Measurements from ENCODE around the gene DENND1A. TPM values are rescaled to one million over a fixed set of nuclear protein-coding genes. Genes with fewer than 3 reads are reported as not detected.
"Not testable (repeated sequence)": the region's sequence is repeated elsewhere in the genome, so short reads cannot be mapped to it uniquely, and the experiment has no call there.

The DENND1A gene
- polyA plus RNA-seq, 2 donors, result 4.6 to 4.8 TPM

DNA sequence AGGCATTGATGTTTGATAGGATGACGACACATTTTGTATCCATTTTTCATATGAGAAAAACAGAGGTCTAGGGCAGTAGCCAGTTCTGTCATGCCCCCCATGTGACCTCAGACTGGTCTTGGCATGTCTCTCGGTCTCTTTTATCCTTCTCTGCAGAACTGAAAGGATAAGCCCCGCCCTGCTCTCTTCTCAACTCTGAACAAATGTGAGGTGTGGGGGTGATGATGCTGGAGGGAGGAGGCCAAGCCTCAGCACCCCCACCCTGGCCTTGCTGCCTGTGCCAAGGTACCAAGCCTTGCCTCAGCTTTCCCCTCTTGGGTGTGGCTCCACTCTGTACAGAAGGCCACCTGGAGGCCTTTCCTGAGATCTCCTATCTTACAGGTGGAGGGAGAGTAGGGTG, 593.5 kb downstream of the DENND1A start:
- peaks cover 9 to 26% of the 10 kb centered on the region in 2 donors for H3K4me1 ChIP-seq (ENCODE audit: control insufficient read depth in 2 of 2, insufficient read depth in 2 of 2, low read length in 1 of 2)
- WGBS, 2 donors, result 55 to 66% methylated on average over 3 of the region's 3 CpGs
- H3K27me3 ChIP-seq (ENCODE audit: control insufficient read depth in 1 of 2, insufficient read depth in 2 of 2, low read length in 2 of 2), result no peaks in the 10 kb centered on the region
- H3K36me3 ChIP-seq (ENCODE audit: control insufficient read depth in 2 of 2, insufficient read depth in 2 of 2, low read length in 1 of 2), result no peaks in the 10 kb centered on the region
- H3K27ac ChIP-seq (ENCODE audit: low read depth in 2 of 2, low read length in 1 of 2), result peak overlapping the region; percentile 78 to 98
- no peaks in the 10 kb centered on the region for H3K9me3 ChIP-seq (ENCODE audit: control insufficient read depth in 2 of 2, insufficient read depth in 1 of 2, low read depth in 1 of 2, low read length in 1 of 2)
- no peak overlapping the region for H3K4me3 ChIP-seq (ENCODE audit: low read depth in 1 of 2, low read length in 2 of 2)

DNA sequence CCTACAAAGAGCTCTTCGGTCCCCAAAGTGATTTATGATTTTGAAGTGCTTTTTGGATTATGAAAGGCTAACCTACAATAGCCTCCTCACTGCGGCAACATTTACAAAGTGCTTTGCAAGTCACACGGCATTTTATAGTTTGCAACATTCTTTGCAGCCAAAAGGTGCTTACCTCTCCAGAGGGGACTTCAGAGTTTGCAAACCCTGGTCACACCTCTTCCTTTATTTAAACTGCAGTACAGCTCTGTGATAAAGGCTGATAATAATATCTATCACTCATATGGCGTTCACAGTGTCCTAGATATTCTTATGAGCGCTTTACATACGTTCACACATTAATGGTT, 594.0 kb downstream of the DENND1A start:
- Histone ChIP-seq H3K27me3 (ENCODE audit: control insufficient read depth in 1 of 2, insufficient read depth in 2 of 2, low read length in 2 of 2) (no peaks in the 10 kb centered on the region), H3K9me3 (ENCODE audit: control insufficient read depth in 2 of 2, insufficient read depth in 1 of 2, low read depth in 1 of 2, low read length in 1 of 2) (no peaks in the 10 kb centered on the region), H3K4me1 (ENCODE audit: control insufficient read depth in 2 of 2, insufficient read depth in 2 of 2, low read length in 1 of 2) (peaks cover 9 to 26% of the 10 kb centered on the region in 2 donors), H3K36me3 (ENCODE audit: control insufficient read depth in 2 of 2, insufficient read depth in 2 of 2, low read length in 1 of 2) (no peaks in the 10 kb centered on the region), H3K4me3 (ENCODE audit: low read depth in 1 of 2, low read length in 2 of 2) (no peak overlapping the region), H3K27ac (ENCODE audit: low read depth in 2 of 2, low read length in 1 of 2) (peak overlapping the region; percentile 75 to 98)
- WGBS, 2 donors, result 43 to 55% methylated on average over 6 of the region's 6 CpGs

DNA sequence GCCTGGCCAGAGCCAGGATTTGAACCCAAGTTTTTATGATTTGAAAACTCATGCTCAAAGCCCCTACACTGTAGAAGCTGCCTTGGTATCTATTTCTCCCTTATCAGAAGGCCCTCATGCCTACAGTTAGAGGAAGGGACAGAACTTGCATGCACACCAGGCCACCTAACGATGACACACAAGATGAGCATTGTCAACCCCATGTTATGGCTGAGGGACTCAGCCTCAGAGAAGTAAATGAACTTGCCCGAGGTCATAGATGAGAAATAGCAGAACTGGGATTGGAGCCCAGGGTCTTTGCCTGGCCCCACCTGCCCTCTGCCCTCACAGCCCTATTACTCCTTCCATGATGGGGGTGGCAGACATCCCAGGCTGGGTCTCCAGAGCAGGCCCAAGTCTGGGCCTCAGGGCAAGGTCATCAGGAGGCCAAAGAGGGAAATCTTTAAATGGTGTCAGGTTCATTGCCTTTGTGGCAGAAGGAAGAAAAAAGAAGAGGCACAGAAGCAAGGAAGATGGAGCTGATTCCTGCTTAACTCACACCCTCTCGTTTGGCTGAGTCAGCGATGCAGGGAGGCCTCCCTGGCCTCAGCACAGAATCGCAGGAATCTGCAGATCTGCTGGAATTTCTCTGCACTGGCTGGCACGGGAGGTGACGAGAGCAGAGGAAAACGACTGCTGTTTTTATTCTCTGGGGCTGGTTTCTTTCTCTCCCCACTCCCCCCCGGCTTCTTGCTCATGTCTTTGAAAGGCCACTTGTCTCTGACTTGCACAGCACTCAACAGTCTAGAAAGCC, 594.5 kb downstream of the DENND1A start:
- 30 to 39% methylated on average over 9 of the region's 9 CpGs for WGBS, 2 donors
- Histone ChIP-seq H3K9me3 (ENCODE audit: control insufficient read depth in 2 of 2, insufficient read depth in 1 of 2, low read depth in 1 of 2, low read length in 1 of 2) (no peaks in the 10 kb centered on the region), H3K27ac (ENCODE audit: low read depth in 2 of 2, low read length in 1 of 2) (peak overlapping the region; percentile 75 to 98), H3K27me3 (ENCODE audit: control insufficient read depth in 1 of 2, insufficient read depth in 2 of 2, low read length in 2 of 2) (no peaks in the 10 kb centered on the region), H3K4me3 (ENCODE audit: low read depth in 1 of 2, low read length in 2 of 2) (no peak overlapping the region), H3K36me3 (ENCODE audit: control insufficient read depth in 2 of 2, insufficient read depth in 2 of 2, low read length in 1 of 2) (no peaks in the 10 kb centered on the region), H3K4me1 (ENCODE audit: control insufficient read depth in 2 of 2, insufficient read depth in 2 of 2, low read length in 1 of 2) (peaks cover 7 to 24% of the 10 kb centered on the region in 2 donors)

DNA sequence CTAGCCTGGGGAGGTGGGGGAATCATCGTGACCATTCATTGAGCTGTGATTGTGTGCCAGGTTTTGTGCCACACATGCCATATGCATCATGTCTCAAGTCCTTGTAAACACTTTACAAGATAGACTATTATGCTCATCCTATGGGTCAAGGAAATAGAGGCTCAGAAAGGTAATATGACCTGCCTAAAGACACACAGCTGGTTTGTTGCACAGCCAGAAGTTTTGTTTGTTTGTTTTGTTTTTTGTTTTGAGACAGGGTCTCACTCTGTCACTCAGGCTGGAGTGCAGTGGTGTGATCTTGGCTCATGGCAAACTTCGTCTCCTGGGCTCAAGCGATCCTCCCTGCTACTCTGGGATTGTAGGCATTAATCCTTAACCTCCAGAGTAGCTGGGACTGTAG, 595.3 kb downstream of the DENND1A start:
- H3K27me3 ChIP-seq (ENCODE audit: control insufficient read depth in 1 of 2, insufficient read depth in 2 of 2, low read length in 2 of 2), result no peaks in the 10 kb centered on the region
- H3K36me3 ChIP-seq (ENCODE audit: control insufficient read depth in 2 of 2, insufficient read depth in 2 of 2, low read length in 1 of 2), result no peaks in the 10 kb centered on the region
- 81 to 87% methylated on average over 3 of the region's 3 CpGs for WGBS, 2 donors
- peak overlapping the region; percentile 75 to 98 for H3K27ac ChIP-seq (ENCODE audit: low read depth in 2 of 2, low read length in 1 of 2)
- peaks cover 4 to 21% of the 10 kb centered on the region in 2 donors for H3K4me1 ChIP-seq (ENCODE audit: control insufficient read depth in 2 of 2, insufficient read depth in 2 of 2, low read length in 1 of 2)
- no peak overlapping the region for H3K4me3 ChIP-seq (ENCODE audit: low read depth in 1 of 2, low read length in 2 of 2)
- no peaks in the 10 kb centered on the region for H3K9me3 ChIP-seq (ENCODE audit: control insufficient read depth in 2 of 2, insufficient read depth in 1 of 2, low read depth in 1 of 2, low read length in 1 of 2)

DNA sequence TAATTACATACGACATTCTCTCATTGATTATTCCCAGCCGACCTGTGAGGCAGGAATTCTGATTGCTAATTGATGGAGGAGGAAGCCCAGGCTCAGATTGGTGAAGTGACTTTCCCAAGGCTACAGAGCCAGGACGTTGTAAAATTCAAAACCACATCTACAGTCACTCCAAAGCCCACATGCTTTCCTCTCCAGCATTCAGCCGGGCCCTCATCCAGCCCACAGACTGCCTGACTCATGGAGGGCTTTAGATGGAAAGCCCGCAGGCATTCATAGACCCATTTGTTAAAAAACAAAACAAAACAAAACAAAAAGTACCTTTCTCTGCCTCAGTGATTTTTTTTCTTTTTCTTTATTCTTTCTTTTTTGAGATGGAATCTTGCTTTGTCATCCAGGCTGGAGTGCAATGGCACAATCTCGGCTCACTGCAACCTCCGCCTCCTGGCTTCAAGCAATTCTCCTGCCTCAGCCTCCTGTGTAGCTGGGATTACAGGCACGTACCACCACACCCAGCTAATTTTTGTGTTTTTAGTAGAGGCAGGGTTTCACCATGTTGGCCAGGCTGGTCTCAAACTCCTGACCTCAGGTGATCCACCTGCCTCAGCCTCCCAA, 596.8 kb downstream of the DENND1A start:
- H3K4me1 ChIP-seq (ENCODE audit: control insufficient read depth in 2 of 2, insufficient read depth in 2 of 2, low read length in 1 of 2), result peaks cover 3 to 22% of the 10 kb centered on the region in 2 donors
- not testable (repeated sequence) for H3K4me3 ChIP-seq (ENCODE audit: low read depth in 1 of 2, low read length in 2 of 2); H3K27me3 ChIP-seq (ENCODE audit: control insufficient read depth in 1 of 2, insufficient read depth in 2 of 2, low read length in 2 of 2); H3K9me3 ChIP-seq (ENCODE audit: control insufficient read depth in 2 of 2, insufficient read depth in 1 of 2, low read depth in 1 of 2, low read length in 1 of 2); H3K36me3 ChIP-seq (ENCODE audit: control insufficient read depth in 2 of 2, insufficient read depth in 2 of 2, low read length in 1 of 2)
- peak overlapping the region; percentile 53 to 80 for H3K27ac ChIP-seq (ENCODE audit: low read depth in 2 of 2, low read length in 1 of 2)
- 41 to 48% methylated on average over 8 of the region's 8 CpGs for WGBS, 2 donors

DNA sequence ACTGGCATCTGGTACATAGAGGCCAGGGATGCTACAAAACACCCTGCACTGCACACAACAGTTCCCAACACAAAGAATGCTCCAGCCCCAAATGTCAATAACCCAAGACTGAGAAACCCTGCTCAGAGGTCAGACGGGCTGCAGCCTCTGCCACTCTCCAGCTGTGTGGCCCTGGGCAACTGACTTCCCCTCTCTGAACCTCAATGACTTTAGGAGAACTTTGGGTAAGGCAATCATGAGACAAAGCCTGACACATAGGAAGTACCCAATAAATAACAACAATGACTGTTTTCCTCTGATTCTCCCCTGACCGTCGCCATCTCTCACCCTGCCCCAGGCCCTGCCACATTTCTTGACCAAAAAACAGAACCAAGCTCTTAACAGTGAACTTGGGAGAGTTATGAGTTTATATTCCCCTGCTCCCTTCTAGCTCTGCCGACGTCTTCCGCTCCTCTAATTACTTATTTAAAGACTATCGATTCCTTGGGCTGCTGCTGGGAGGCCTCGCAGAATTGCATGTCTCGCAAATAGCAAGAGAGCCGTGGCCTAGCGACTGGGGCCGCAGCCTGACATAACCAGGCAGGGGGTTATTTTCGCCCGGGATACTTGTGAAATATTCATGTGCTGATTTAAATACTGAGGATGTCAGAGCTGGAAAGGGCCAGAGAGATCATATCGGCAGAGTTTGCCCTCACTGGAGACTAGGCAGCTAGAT, 598.4 kb downstream of the DENND1A start:
- 91 to 93% methylated on average over 15 of the region's 15 CpGs for WGBS, 2 donors
- H3K9me3 ChIP-seq (ENCODE audit: control insufficient read depth in 2 of 2, insufficient read depth in 1 of 2, low read depth in 1 of 2, low read length in 1 of 2), result no peaks in the 10 kb centered on the region
- H3K4me1 ChIP-seq (ENCODE audit: control insufficient read depth in 2 of 2, insufficient read depth in 2 of 2, low read length in 1 of 2), result peaks cover 3 to 24% of the 10 kb centered on the region in 2 donors
- H3K36me3 ChIP-seq (ENCODE audit: control insufficient read depth in 2 of 2, insufficient read depth in 2 of 2, low read length in 1 of 2), result no peaks in the 10 kb centered on the region
- no peaks in the 10 kb centered on the region for H3K27me3 ChIP-seq (ENCODE audit: control insufficient read depth in 1 of 2, insufficient read depth in 2 of 2, low read length in 2 of 2)
- H3K4me3 ChIP-seq (ENCODE audit: low read depth in 1 of 2, low read length in 2 of 2), result no peak overlapping the region
- H3K27ac ChIP-seq (ENCODE audit: low read depth in 2 of 2, low read length in 1 of 2), result no peak overlapping the region

Other genes with a start within 250 kb of the DENND1A start
- not detected for gene LHX2, start 81.6 kb upstream of the DENND1A start, polyA plus RNA-seq

Data from esophagus (tissue), 2 donors.